Measurements from ENCODE around the gene GRAMD2A.
A peak's percentile ranks its signal among the peaks of the same experiment; 100 is the strongest.

Gene GRAMD2A

DNA sequence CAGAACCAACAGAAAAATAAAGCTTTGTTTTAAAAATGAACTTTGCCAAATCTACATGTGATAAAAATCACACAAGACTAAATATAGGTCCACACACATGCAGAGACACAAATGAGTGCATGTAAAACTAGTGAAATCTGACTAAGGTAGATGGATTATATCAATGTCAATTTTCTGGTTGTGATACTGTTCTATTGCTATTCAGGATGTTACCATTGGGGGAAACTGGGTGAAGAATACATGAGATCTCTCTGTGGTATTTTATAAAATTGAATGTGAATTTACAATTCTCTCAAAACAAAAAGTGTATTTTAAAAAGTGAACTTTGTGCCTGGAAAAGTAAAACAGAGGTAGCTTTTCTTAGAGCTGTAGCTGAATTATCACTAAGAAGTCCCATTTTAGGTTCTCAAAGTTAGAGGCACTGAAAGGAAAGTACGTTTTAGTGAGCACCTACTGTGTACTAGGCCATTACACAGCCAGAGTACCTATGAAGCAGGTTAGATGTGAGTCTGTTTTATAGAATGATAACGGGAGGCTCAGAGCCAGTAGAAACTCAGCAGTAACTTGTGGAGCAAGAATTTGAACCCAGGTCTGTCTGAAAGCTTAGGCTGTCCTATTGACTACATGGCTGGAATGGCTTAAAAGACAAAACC, 8.2 kb downstream of the GRAMD2A start:
- Histone ChIP-seq H3K4me3 (no peak overlapping the region), H3K27ac (no peak overlapping the region)
- TF ChIP-seq, protein P1, sequence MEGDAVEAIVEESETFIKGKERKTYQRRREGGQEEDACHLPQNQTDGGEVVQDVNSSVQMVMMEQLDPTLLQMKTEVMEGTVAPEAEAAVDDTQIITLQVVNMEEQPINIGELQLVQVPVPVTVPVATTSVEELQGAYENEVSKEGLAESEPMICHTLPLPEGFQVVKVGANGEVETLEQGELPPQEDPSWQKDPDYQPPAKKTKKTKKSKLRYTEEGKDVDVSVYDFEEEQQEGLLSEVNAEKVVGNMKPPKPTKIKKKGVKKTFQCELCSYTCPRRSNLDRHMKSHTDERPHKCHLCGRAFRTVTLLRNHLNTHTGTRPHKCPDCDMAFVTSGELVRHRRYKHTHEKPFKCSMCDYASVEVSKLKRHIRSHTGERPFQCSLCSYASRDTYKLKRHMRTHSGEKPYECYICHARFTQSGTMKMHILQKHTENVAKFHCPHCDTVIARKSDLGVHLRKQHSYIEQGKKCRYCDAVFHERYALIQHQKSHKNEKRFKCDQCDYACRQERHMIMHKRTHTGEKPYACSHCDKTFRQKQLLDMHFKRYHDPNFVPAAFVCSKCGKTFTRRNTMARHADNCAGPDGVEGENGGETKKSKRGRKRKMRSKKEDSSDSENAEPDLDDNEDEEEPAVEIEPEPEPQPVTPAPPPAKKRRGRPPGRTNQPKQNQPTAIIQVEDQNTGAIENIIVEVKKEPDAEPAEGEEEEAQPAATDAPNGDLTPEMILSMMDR (IDR thresholded peaks at IDR 0.05), result no peak
- no peak for DNase-seq (ENCODE audit: low spot score)

DNA sequence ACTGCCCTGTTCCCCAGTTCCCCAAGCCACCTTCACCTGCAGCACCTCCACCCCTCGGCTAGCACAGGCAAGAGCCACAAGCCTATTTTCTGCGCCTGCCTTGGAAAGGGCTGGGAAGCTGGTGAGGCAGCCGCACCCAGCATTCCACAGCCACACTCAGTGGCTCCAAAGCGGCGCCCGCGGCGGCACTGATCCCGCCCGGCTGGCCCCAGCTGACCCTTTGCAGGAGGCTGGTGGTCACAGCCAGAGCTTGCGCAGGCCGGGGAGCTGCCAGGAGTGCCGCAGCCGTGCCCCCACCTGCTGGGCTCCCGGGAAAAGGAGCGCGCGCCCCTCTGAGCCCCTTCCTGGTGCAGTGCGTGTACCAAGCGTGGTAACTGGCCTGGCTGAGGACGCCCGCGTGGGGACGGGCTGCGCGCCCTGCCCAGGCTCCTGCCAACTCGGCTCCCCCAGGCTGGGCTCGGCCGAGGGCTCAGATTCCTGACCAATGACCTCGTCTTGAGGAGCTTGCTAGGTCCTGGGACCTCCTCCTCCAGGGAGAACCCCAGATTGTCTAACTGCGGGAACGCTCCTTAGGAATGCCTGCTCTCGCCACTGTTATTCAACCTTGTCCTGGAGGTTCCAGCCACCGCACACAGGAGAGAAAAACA, 13.3 kb downstream of the GRAMD2A start:
- Histone ChIP-seq H3K4me3 (peak overlapping the region; percentile 70), H3K27ac (no peak overlapping the region)
- no peak for DNase-seq (ENCODE audit: low spot score)
- TF ChIP-seq, protein P1 (IDR thresholded peaks at IDR 0.05), result no peak

DNA sequence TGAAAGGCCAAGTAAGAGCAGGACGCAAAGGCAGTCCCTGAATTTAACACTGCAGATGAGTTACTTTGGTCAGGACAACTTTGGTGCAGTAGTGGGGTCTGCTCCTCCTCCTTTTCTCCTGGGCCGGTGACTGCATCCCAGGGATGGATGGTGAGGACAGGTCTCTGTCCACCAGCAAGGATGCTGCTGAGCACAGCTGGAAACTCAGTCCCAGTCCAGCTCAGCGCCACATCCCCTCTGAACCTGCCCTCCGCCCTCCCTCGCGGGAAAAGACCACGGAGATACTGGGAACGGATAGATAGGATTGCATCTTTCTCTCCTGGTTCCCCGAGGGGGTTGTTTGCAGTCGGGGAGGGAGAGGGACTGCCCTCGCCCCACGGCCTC, 13.8 kb downstream of the GRAMD2A start:
- no peak for DNase-seq (ENCODE audit: low spot score)
- peak overlapping the region; percentile 70 for H3K4me3 ChIP-seq
- H3K27ac ChIP-seq, result no peak overlapping the region
- TF ChIP-seq, protein P1 (IDR thresholded peaks at IDR 0.05), result no peak

DNA sequence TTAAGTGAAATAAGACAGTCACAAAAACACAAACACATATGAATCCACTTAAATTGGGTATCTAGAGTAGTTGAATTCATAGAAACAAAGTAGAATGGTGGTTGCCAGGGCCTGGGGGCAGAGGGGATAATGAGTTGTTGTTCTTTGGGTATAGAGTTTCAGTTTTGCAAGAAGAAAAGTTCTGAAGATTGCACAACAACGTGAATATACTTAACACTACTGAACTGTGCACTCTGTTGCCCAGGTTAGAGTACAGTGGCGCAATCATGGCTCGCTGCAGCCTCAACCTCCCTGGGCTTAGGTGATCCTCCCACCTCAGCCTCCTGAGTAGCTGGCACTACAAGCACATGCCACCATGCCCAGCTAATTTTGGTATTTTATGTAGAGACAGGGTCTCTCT, 14.9 kb downstream of the GRAMD2A start:
- DNase-seq (ENCODE audit: low spot score), result no peak
- H3K4me3 ChIP-seq, result no peak overlapping the region
- TF ChIP-seq, protein P1 (IDR thresholded peaks at IDR 0.05), result no peak
- H3K27ac ChIP-seq, result no peak overlapping the region

DNA sequence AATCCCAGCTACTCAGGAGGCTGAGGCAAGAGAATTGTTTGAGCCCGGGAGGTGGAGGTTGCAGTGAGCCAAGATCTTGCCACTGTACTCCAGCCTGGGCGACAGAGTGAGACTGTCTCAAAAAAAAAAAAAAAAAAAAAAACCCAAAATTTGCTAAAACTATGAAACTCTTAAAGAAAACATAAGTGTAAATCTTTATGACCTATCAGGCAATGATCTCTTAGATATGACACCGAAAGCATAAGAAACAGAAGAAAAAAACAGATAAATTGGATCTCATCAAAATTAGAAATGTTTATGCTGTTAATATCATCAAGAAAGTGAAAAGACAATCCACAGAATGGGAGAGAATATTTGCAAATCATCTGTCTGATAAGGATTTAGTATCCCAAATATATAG, 15.3 kb downstream of the GRAMD2A start:
- Histone ChIP-seq H3K4me3 (no peak overlapping the region), H3K27ac (no peak overlapping the region)
- TF ChIP-seq, protein P1 (IDR thresholded peaks at IDR 0.05), result no peak
- no peak for DNase-seq (ENCODE audit: low spot score)

DNA sequence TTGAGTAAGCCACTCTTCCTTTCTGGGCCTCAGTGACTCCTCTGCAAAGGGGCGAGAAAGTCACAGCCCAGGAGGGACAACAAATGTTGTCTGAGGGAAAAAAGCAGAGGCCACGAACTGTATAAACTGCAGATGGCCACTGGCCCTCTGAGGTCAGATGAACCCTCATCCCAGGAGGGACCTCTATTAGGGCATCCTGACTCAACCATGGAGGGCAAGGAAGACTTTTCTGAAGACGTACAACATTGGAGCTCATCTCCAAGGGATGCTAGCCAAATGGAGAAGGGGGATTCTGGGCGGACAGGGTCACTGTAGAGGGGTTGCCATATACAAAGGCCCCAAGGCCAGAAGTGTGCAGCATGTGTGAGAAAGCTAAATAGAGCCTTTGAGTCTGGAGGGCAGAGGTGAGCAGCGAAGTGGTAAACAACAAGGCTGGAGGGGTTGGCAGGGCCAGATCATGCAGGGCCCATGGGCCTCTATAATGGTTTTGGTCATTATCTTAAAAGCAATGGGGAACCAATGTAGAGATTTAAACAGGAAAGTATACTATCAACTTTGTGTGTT, 16.7 kb downstream of the GRAMD2A start:
- TF ChIP-seq, protein P1 (IDR thresholded peaks at IDR 0.05), result no peak
- Histone ChIP-seq H3K27ac (no peak overlapping the region), H3K4me3 (no peak overlapping the region)
- DNase-seq (ENCODE audit: low spot score), result no peak
